Choroid plexus epithelial cell (primary cell): Measurements from ENCODE around the gene PRKAG2.
A peak's percentile ranks its signal among the peaks of the same experiment; 100 is the strongest.

Source experiments
- DNase-seq: peaks from one replicate; pipeline ENCODE4 v3.0.0-alpha.2; 2010; ENCODE audit warnings: low read depth
- H3K4me3 ChIP-seq: 2 replicates; pipeline ENCODE4 v1.5.1; 2011; ENCODE audit warnings: low read depth, mild to moderate bottlenecking, control low read depth, low read length, moderate library complexity
- CTCF ChIP-seq: conservative IDR thresholded peaks from 2 replicates; pipeline ENCODE4 v1.5.1; 2011; ENCODE audit warnings: low read depth, mild to moderate bottlenecking, control low read depth, inconsistent platforms, low read length, moderate library complexity

PRKAG2 gene

GRCh38 chr7:151759591-151760042 is 117.3 kb downstream of the PRKAG2 start:
- peak; percentile 79 for DNase-seq
- H3K4me3 ChIP-seq = no peak overlapping the region
- peak; percentile 94 for TF ChIP-seq CTCF

GRCh38 chr7:151758622-151759540 is 118.0 kb downstream of the PRKAG2 start:
- TF ChIP-seq CTCF = no peak
- H3K4me3 ChIP-seq = no peak overlapping the region
- DNase-seq = no peak

GRCh38 chr7:151757274-151757673 is 119.6 kb downstream of the PRKAG2 start:
- DNase-seq = no peak
- no peak for TF ChIP-seq CTCF
- H3K4me3 ChIP-seq = no peak overlapping the region

GRCh38 chr7:151756866-151757265 is 120.0 kb downstream of the PRKAG2 start:
- no peak for TF ChIP-seq CTCF
- no peak overlapping the region for H3K4me3 ChIP-seq
- no peak for DNase-seq

- peak; percentile 66 for DNase-seq
- no peak overlapping the region for H3K4me3 ChIP-seq
- TF ChIP-seq CTCF = no peak
Observed at GRCh38 chr7:151756076-151756731, 120.7 kb downstream of the PRKAG2 start.

- H3K4me3 ChIP-seq = no peak overlapping the region
- TF ChIP-seq CTCF = no peak
- DNase-seq = no peak
Observed at GRCh38 chr7:151755131-151755801, 121.6 kb downstream of the PRKAG2 start.
